ENCODE results near the gene ASPRV1.
"Not testable (repeated sequence)": the region's sequence is repeated elsewhere in the genome, so short reads cannot be mapped to it uniquely, and the experiment has no call there.

The ASPRV1 gene

GRCh38 chr2:69959425-69959824 is 2.0 kb downstream of the ASPRV1 start:
- DNase-seq: no peak

- no peak for DNase-seq
Observed at GRCh38 chr2:69958480-69958879, 3.0 kb downstream of the ASPRV1 start.

- no peak for DNase-seq
Observed at GRCh38 chr2:69957965-69958364, 3.5 kb downstream of the ASPRV1 start.

GRCh38 chr2:69956475-69956979 is 4.9 kb downstream of the ASPRV1 start:
- DNase-seq: no peak

- DNase-seq: no peak
Observed at GRCh38 chr2:69955029-69955428, 6.4 kb downstream of the ASPRV1 start.

- DNase-seq: no peak
Observed at GRCh38 chr2:69954084-69954483, 7.3 kb downstream of the ASPRV1 start.

GRCh38 chr2:69952336-69953115 is 8.9 kb downstream of the ASPRV1 start:
- DNase-seq: no peak

- not testable (repeated sequence) for DNase-seq
Observed at GRCh38 chr2:69950671-69951070, 10.8 kb downstream of the ASPRV1 start.

GRCh38 chr2:69950241-69950640 is 11.2 kb downstream of the ASPRV1 start:
- DNase-seq: no peak

- no peak for DNase-seq
Observed at GRCh38 chr2:69948963-69949645, 12.3 kb downstream of the ASPRV1 start.

- no peak for DNase-seq
Observed at GRCh38 chr2:69948032-69948962, 13.1 kb downstream of the ASPRV1 start.

GRCh38 chr2:69947325-69947931 is 14.0 kb downstream of the ASPRV1 start:
- DNase-seq: no peak

GRCh38 chr2:69946351-69947324 is 14.8 kb downstream of the ASPRV1 start:
- DNase-seq: no peak

- DNase-seq: no peak
Observed at GRCh38 chr2:69945941-69946340, 15.5 kb downstream of the ASPRV1 start.

- DNase-seq: no peak
Observed at GRCh38 chr2:69945441-69945840, 16.0 kb downstream of the ASPRV1 start.

GRCh38 chr2:69944756-69945155 is 16.7 kb downstream of the ASPRV1 start:
- no peak for DNase-seq

- DNase-seq: no peak
Observed at GRCh38 chr2:69943843-69944525, 17.4 kb downstream of the ASPRV1 start.

- no peak for DNase-seq
Observed at GRCh38 chr2:69943000-69943842, 18.2 kb downstream of the ASPRV1 start.

- no peak for DNase-seq
Observed at GRCh38 chr2:69940691-69941090, 20.7 kb downstream of the ASPRV1 start.

GRCh38 chr2:69939722-69940121 is 21.7 kb downstream of the ASPRV1 start:
- no peak for DNase-seq
